ENCODE data around the gene AVPR2. TPM values are rescaled to one million over a fixed set of nuclear protein-coding genes. Genes with fewer than 3 reads are reported as not detected.

Gene AVPR2
- total RNA-seq, 8 experiments from 2014 or later: 0.11 to 1.4 (median 0.19) TPM; not detected in 3

GRCh38 chrX:153948847-153949805, 44.7 kb downstream of the AVPR2 start:
- in situ Hi-C loops (cut with MboI; ENCODE audit: low pct_unique_long_range_greater_than_20kb in 2 of 9, low sequenced_read_pairs in 9 of 9, unreplicated experiment in 9 of 9): no loop called here
- peak in 3 of 8 experiments; percentile 12 to 19 (median 16) for ATAC-seq (replicated peaks in 6 of 8)
- peaks cover 17 to 24% of the 10 kb centered on the region in 2 donors for H3K4me1 ChIP-seq (replicated peaks in 1 of 2)
- 40 to 100% methylated on average over 1 of the region's 30 CpGs; no CpG with 5 or more reads in 8 of the 10 experiments for WGBS, 10 experiments
- no peak overlapping the region for H3K4me3 ChIP-seq
- peak overlapping the region in 1 of 2 donors; percentile 55 for H3K27ac ChIP-seq

DNA sequence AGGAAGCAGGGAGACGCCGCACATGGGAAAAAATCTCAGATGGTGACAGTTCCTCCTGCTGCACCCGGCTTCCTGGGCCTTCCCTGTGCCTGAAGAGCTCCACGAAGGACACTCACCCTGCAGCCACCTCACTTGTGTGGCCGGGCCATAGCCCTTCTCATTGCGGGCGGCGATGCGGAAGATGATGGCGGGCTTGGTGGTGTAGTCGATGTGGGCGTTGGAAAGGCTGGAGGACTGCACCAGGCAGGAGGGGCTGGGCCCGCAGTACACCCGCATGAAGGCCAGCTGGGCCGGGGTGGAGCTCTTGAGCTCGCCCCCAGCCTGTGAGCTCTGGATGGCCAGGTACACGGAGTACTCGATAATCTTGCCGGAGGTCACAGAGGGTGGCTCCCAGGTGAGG, 45.7 kb downstream of the AVPR2 start:
- 60 to 83% (median 80%) methylated on average over 1 to 2 of the region's 19 CpGs; no CpG with 5 or more reads in 7 of the 10 experiments for WGBS, 10 experiments
- Histone ChIP-seq H3K4me1 (replicated peaks in 1 of 2) (peaks cover 13 to 19% of the 10 kb centered on the region in 2 donors), H3K4me3 (no peak overlapping the region), H3K27ac (no peak overlapping the region)
- in situ Hi-C loops (cut with MboI; ENCODE audit: low pct_unique_long_range_greater_than_20kb in 2 of 9, low sequenced_read_pairs in 9 of 9, unreplicated experiment in 9 of 9): no loop called here
- ATAC-seq (replicated peaks in 6 of 8): no peak

- in situ Hi-C loops (cut with MboI; ENCODE audit: low pct_unique_long_range_greater_than_20kb in 2 of 9, low sequenced_read_pairs in 9 of 9, unreplicated experiment in 9 of 9): no loop called here
These were observed 47.4 kb downstream of the AVPR2 start for GRCh38 chrX:153951683-153952372.

GRCh38 chrX:153952373-153953026, 48.0 kb downstream of the AVPR2 start:
- Histone ChIP-seq H3K4me3 (no peak overlapping the region), H3K4me1 (replicated peaks in 1 of 2) (peaks cover 12 to 19% of the 10 kb centered on the region in 2 donors), H3K27ac (no peak overlapping the region)
- in situ Hi-C loops (cut with MboI; ENCODE audit: low pct_unique_long_range_greater_than_20kb in 2 of 9, low sequenced_read_pairs in 9 of 9, unreplicated experiment in 9 of 9): no loop called here
- no peak for ATAC-seq (replicated peaks in 6 of 8)
- 78% methylated on average over 7 of the region's 32 CpGs; no CpG with 5 or more reads in 9 of the 10 experiments for WGBS, 10 experiments

More at GRCh38 chrX:153951683-153952372, 47.4 kb downstream of the AVPR2 start:
- Histone ChIP-seq H3K4me3 (no peak overlapping the region), H3K4me1 (replicated peaks in 1 of 2) (peaks cover 13 to 19% of the 10 kb centered on the region in 2 donors), H3K27ac (no peak overlapping the region)
- no peak for ATAC-seq (replicated peaks in 6 of 8)
- WGBS, 10 experiments: 70 to 100% methylated on average over 2 to 8 of the region's 28 CpGs; no CpG with 5 or more reads in 8 of the 10 experiments

GRCh38 chrX:153953342-153953830, 48.9 kb downstream of the AVPR2 start:
- no peak overlapping the region for H3K4me3 ChIP-seq
- no CpG with 5 or more reads among the region's 33 CpGs for WGBS, 10 experiments
- peak overlapping the region; percentile 64 to 74 for H3K27ac ChIP-seq
- H3K4me1 ChIP-seq (replicated peaks in 1 of 2): peaks cover 5 to 11% of the 10 kb centered on the region in 2 donors
- in situ Hi-C loops (cut with MboI; ENCODE audit: low pct_unique_long_range_greater_than_20kb in 2 of 9, low sequenced_read_pairs in 9 of 9, unreplicated experiment in 9 of 9): no loop called here
- ATAC-seq (replicated peaks in 6 of 8): peak; percentile 40 to 81 (median 65)

- 73 to 100% methylated on average over 1 to 3 of the region's 33 CpGs; no CpG with 5 or more reads in 8 of the 10 experiments for WGBS, 10 experiments
- ATAC-seq (replicated peaks in 6 of 8): peak in 3 of 8 experiments; percentile 1 to 6 (median 6)
- in situ Hi-C loops (cut with MboI; ENCODE audit: low pct_unique_long_range_greater_than_20kb in 2 of 9, low sequenced_read_pairs in 9 of 9, unreplicated experiment in 9 of 9): no loop called here
- Histone ChIP-seq H3K4me3 (no peak overlapping the region), H3K27ac (no peak overlapping the region), H3K4me1 (replicated peaks in 1 of 2) (peaks cover 3 to 5% of the 10 kb centered on the region in 2 donors)
These were observed 49.6 kb downstream of the AVPR2 start for GRCh38 chrX:153953892-153954557.

DNA sequence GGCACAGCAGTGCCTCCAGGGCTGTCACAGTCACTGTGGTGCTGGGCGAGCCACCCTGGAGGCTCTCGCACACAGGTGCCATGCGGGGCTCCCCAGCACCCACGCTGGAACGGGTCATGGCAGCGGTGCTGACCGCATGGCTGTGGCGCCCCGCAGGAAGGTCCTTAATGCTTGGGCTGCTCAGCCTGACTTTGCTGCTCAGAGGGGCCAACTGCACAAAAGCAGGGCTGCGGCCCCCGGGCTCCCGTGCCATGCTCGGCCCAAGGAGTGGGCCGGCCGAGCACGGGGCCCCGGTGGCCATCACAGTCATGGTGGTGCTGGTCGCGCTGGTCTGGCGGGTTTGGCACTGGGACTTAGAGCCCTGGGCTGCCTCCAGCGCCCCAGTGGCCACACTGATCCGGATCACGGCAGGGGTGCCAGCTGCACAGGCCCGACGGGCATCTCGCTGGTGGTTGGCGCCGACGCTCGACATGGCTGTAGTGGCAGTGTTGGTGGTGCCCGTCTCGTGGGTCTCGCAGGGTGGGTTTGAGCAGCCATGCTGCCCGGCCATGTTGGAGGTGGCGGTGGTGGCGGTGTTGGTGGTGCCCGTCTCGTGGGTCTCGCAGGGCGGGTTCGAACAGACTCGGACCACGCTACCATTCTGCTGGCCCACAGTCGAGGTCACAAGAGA, 50.2 kb downstream of the AVPR2 start:
- WGBS, 10 experiments: 95% methylated on average over 4 of the region's 44 CpGs; no CpG with 5 or more reads in 9 of the 10 experiments
- in situ Hi-C loops (cut with MboI; ENCODE audit: low pct_unique_long_range_greater_than_20kb in 2 of 9, low sequenced_read_pairs in 9 of 9, unreplicated experiment in 9 of 9): no loop called here
- Histone ChIP-seq H3K4me3 (no peak overlapping the region), H3K27ac (no peak overlapping the region), H3K4me1 (replicated peaks in 1 of 2) (peaks cover 3 to 4% of the 10 kb centered on the region in 2 donors)
- ATAC-seq (replicated peaks in 6 of 8): peak in 2 of 8 experiments; percentile 2 to 3

GRCh38 chrX:153955228-153955732, 50.8 kb downstream of the AVPR2 start:
- Histone ChIP-seq H3K4me3 (no peak overlapping the region), H3K27ac (no peak overlapping the region), H3K4me1 (replicated peaks in 1 of 2) (peaks cover 3 to 4% of the 10 kb centered on the region in 2 donors)
- in situ Hi-C loops (cut with MboI; ENCODE audit: low pct_unique_long_range_greater_than_20kb in 2 of 9, low sequenced_read_pairs in 9 of 9, unreplicated experiment in 9 of 9): no loop called here
- WGBS, 10 experiments: 71% methylated on average over 5 of the region's 12 CpGs; no CpG with 5 or more reads in 9 of the 10 experiments
- peak in 3 of 8 experiments; percentile 6 to 12 (median 9) for ATAC-seq (replicated peaks in 6 of 8)

DNA sequence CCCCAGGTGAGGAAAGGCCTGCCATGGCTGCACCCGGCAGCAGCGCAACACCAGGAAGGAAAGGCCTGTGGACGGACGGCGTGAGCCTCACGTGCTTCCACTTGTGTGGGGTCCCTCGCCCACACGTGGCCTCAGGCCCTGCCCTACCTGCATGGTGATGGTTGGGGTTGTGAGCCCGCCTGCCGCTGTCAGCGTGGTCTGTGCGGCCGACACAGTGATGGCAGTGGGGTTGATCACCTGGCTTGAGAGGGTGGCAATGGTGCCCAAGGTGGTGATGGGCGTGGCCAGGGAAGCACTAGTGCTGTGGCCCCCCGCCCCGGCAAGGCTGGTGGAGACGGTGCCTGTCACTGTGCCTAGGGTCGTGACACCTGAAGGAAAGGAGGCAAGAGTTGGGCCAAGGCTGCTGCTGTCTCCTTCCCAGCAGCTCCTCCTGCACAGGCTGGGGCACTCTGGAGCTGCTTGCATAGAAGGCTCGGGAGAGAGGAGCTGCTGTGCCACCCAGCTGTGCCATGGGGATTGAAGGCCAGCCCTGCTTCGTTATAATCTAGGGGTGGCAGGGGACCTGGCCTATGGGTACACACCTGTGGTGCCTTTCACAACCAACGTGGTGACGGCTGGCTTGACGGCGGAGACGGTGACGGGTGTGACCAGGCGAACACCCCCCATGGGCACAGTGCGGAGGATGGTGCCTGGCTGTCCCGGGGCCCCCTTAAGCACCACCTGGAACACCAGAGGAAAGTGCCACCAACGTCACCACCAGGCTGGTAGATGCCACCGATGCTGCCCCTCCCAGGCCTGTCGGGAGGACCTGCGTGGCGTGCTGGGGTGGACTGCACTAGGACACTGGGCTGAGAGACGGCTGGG, 51.8 kb downstream of the AVPR2 start:
- no peak overlapping the region for H3K27ac ChIP-seq
- no peak overlapping the region for H3K4me3 ChIP-seq
- peaks cover 3 to 4% of the 10 kb centered on the region in 2 donors for H3K4me1 ChIP-seq (replicated peaks in 1 of 2)
- 70 to 100% methylated on average over 3 of the region's 35 CpGs; no CpG with 5 or more reads in 8 of the 10 experiments for WGBS, 10 experiments
- in situ Hi-C loops (cut with MboI; ENCODE audit: low pct_unique_long_range_greater_than_20kb in 2 of 9, low sequenced_read_pairs in 9 of 9, unreplicated experiment in 9 of 9): no loop called here
- ATAC-seq (replicated peaks in 6 of 8): no peak

Data from motor neuron (in vitro differentiated cells).